ENCODE measurements around the gene RUSF1.

RUSF1 gene

GRCh38 chr16:31467151-31467773, 40.9 kb downstream of the RUSF1 start:
- peak; percentile 62 for DNase-seq

- DNase-seq: no peak
These were observed 41.8 kb downstream of the RUSF1 start for GRCh38 chr16:31466381-31466841.

GRCh38 chr16:31465788-31466370, 42.3 kb downstream of the RUSF1 start:
- DNase-seq: no peak

DNA sequence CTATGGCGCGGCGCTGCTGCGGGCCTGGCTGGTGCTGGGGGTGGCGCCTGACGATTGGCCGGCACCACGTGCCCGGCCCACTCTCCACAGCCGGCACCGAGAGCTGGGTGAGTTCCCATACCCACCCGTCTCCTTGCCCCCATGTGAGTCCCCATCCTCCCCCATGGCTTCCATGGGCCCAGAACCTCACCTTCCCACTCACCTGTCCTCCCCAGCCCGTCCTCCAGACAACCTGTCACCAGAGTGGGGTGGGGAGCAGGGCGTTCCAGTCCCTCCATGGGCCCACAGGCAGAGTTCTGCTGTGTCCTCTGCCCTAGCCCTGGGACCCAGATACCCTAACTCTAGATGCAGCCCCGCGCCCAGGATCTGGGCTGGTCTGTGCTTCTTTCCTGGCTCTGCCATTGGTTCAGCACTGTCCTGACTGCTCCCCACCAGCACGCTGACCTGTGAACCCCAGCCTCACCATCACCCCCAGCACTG, 43.4 kb downstream of the RUSF1 start:
- DNase-seq: no peak

DNA sequence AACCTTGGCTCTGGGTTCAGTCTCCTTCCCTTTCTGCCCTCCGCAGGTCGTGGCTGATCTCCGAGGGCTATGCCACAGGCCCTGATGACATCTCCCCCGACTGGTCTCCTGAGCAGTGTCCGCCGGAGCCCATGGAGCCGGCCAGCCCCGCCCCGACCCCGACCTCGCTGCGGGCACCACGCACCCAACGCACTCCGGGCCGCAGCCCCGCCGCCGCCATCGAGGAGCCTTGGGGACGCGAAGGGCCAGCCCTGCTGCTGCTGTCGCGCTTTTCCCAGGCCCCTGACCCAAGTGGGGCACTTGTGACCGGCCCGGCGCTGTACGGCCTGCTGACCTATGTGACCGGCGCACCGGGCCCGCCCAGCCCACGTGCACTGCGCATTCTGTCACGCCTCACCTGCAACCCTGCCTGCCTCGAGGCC, 43.8 kb downstream of the RUSF1 start:
- DNase-seq: no peak

GRCh38 chr16:31461921-31462804, 46.0 kb downstream of the RUSF1 start:
- DNase-seq: no peak

DNA sequence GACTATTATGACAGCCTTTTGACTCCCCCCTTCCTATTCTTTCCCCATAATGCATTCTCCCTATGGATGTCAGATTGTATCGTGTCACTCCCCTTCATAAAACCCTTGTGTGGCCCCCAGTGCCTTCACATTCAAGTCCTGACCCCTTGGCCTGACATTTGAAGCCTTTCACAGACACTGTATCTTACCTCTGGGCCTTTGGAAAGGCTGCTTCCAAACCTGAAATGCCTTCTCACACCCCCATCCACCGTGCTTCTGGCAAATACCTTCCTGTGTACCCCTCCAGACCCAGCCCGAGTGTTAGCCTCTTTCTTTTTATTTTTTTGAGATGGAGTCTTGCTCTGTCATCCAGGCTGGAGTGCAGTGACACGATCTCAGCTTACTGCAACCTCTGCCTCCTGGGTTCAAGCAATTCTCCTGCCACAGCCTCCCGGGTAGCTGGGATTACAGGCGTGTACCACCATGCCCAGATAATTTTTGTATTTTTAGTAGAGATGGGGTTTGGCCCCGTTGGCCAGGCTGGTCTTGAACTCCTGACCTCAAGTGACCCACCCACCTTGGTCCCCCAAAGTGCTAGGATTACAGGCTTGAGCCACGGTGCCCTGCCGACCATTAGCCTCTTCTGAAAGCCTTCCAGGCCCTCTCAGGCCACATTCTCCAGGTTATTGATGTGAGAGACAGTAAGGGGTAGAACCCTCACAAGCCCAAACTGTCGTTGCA, 46.8 kb downstream of the RUSF1 start:
- DNase-seq: no peak

DNA sequence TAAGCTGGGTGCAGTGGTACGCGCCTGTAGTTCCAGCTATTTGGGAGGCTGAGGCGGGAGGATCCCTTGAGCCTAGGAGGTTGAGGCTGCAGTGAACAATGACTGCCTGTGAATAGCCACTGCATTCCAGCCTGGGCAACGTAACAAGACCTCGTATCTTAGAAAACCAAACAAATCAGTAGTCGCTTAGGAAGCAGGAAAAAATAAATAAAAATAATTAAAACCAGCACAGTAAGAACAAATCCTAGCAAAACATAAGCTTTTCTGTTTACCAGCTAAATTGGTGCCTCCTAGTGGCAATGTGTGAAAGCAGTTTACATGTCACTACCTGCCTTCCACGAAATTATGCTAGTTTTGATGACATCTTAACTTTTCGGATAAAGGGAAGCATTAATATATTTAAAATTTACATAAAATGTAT, 47.6 kb downstream of the RUSF1 start:
- DNase-seq: peak; percentile 81

GRCh38 chr16:31459687-31460581, 48.3 kb downstream of the RUSF1 start:
- peak; percentile 100 for DNase-seq

- peak; percentile 99 for DNase-seq
These were observed 49.1 kb downstream of the RUSF1 start, which contains the start of gene ARMC5 for GRCh38 chr16:31458844-31459686. Gene ARMC5 (plus strand): TSS chr16:31459501. CDS start chr16:31459525, 24 bp downstream.

GRCh38 chr16:31458073-31458843, 49.9 kb downstream of the RUSF1 start:
- DNase-seq: peak; percentile 91

- no peak for DNase-seq
These were observed 51.2 kb downstream of the RUSF1 start for GRCh38 chr16:31456988-31457360.

- DNase-seq: peak; percentile 76
These were observed 52.4 kb downstream of the RUSF1 start for GRCh38 chr16:31455601-31456314.

DNA sequence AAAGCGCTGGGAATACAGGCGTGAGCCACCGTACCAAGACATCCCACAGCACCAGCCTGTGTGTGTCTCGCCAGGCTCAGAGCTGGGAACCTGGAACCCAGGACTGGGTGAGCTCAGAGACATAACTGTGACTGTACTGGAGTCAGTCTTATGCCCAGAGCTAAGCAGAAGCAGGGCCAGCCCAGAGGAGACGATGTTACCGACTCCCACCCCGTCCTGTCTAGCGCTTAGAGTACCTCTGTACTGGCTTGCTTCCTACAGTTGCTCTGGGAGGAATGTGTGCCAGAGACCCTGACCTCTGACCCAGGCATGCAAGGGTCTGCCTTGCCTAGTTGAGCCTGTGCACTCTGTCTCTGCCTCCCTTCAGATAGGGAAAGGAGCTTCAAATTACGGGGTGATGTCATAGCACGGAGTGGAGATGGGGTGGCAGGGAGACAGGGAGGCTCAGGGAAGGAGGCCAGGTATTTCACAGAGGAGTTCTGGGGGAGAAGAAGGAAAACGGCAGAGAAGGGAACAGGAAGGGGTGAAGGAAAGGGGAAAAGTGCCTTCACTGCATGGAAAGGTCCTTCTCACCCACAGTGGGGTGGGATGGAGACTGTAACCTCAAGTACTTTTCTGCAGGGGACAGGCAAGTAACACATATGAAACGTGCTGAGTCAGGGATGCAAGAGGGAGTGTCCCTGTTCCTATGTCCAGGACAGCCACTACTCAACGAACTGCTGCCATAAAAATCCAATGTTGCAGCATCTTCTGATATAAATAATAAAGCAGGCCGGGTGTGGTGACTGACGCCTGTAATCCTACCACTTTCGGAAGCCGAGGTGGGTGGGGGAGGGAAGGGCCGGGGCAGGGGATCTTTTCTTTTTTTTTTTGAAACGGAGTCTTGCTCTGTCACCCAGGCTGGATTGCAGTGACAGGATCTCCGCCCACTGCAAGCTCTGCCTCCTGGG, 54.7 kb downstream of the RUSF1 start:
- DNase-seq: peak; percentile 70

GRCh38 chr16:31452631-31453106, 55.5 kb downstream of the RUSF1 start:
- peak; percentile 37 for DNase-seq

- peak; percentile 78 for DNase-seq
These were observed 56.4 kb downstream of the RUSF1 start for GRCh38 chr16:31451681-31452351.

- no peak for DNase-seq
These were observed 57.0 kb downstream of the RUSF1 start for GRCh38 chr16:31451201-31451600.
